Adipocyte (in vitro differentiated cells): ENCODE results near the gene FAM89A.
A peak's percentile ranks its signal among the peaks of the same experiment; 100 is the strongest.
"Not testable (repeated sequence)": the region's sequence is repeated elsewhere in the genome, so short reads cannot be mapped to it uniquely, and the experiment has no call there.

Experiments
- DNase-seq: peaks from one replicate; pipeline ENCODE4 v3.0.0-alpha.2; 2015; ENCODE audit warnings: low read depth
- H3K27me3 ChIP-seq: replicated peaks from 2 replicates; pipeline ENCODE4 v1.7.0; 2013; ENCODE audit warnings: mild to moderate bottlenecking, low read length, moderate library complexity; ENCODE audit not compliant: control insufficient read depth, insufficient read depth
- H3K36me3 ChIP-seq: 2 replicates; pipeline ENCODE4 v1.7.0; 2013; ENCODE audit warnings: low read length, mild to moderate bottlenecking, moderate library complexity; ENCODE audit not compliant: control insufficient read depth, insufficient read depth, severe bottlenecking
- H3K4me1 ChIP-seq: 2 replicates; pipeline ENCODE4 v1.7.0; 2013; ENCODE audit warnings: mild to moderate bottlenecking, low read length, moderate library complexity; ENCODE audit not compliant: control insufficient read depth, insufficient read depth
- H3K4me3 ChIP-seq: 2 replicates; pipeline ENCODE4 v1.7.0; 2013; ENCODE audit warnings: mild to moderate bottlenecking, low read length, moderate library complexity
- H3K9ac ChIP-seq: 2 replicates; pipeline ENCODE4 v1.7.0; 2013; ENCODE audit warnings: mild to moderate bottlenecking, low read length, moderate library complexity
- H3K9me3 ChIP-seq: 2 replicates; pipeline ENCODE4 v1.7.0; 2013; ENCODE audit warnings: mild to moderate bottlenecking, low read length, moderate library complexity; ENCODE audit not compliant: control insufficient read depth

FAM89A gene

DNA sequence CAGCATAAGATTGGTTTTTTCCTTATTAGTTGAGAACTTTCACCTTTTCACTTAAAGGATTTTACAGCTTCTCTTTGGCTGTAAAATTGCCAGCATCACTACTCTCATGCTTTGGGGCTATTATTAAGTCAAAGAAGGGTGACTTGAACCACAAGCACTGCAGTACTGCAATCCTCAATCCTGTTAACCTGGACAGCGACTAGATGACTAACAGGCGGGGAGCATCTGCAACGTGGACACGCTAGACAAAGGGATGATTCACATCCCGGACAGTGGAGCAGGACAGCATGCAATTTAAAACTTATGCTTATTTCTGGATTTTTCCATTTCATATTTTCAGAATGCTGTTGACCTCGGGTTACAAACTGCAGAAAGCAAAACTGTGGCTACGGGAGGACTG is 53.1 kb downstream of the FAM89A start:
- no peak for DNase-seq
- no peaks in the 10 kb centered on the region for H3K27me3 ChIP-seq
- H3K9me3 ChIP-seq = no peaks in the 10 kb centered on the region
- H3K36me3 ChIP-seq = peaks cover 32% of the 10 kb centered on the region
- H3K4me3 ChIP-seq = no peak overlapping the region
- peaks cover 12% of the 10 kb centered on the region for H3K4me1 ChIP-seq
- no peak overlapping the region for H3K9ac ChIP-seq

DNA sequence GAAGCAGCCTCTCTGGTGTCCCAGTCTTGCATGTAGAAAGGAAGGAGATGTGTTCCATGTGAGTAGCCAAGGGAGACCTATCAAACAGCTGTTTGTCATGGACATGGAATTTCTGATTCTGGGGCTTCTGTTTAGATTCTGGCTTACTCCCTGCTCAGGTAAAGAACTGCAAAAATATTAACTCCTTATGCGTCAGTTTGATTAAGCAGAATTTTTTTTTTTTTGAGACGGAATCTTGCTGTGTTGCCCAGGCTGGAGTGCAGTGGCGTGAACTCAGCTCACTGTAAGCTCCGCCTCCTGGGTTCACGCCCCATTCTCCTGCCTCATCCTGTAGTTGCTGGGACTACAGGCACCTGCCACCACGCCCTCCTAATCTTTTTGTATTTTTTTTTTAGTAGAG is 54.3 kb downstream of the FAM89A start:
- peaks cover 25% of the 10 kb centered on the region for H3K36me3 ChIP-seq
- no peak for DNase-seq
- H3K4me1 ChIP-seq = peaks cover 8% of the 10 kb centered on the region
- no peaks in the 10 kb centered on the region for H3K9me3 ChIP-seq
- no peak overlapping the region for H3K4me3 ChIP-seq
- no peaks in the 10 kb centered on the region for H3K27me3 ChIP-seq
- no peak overlapping the region for H3K9ac ChIP-seq

DNA sequence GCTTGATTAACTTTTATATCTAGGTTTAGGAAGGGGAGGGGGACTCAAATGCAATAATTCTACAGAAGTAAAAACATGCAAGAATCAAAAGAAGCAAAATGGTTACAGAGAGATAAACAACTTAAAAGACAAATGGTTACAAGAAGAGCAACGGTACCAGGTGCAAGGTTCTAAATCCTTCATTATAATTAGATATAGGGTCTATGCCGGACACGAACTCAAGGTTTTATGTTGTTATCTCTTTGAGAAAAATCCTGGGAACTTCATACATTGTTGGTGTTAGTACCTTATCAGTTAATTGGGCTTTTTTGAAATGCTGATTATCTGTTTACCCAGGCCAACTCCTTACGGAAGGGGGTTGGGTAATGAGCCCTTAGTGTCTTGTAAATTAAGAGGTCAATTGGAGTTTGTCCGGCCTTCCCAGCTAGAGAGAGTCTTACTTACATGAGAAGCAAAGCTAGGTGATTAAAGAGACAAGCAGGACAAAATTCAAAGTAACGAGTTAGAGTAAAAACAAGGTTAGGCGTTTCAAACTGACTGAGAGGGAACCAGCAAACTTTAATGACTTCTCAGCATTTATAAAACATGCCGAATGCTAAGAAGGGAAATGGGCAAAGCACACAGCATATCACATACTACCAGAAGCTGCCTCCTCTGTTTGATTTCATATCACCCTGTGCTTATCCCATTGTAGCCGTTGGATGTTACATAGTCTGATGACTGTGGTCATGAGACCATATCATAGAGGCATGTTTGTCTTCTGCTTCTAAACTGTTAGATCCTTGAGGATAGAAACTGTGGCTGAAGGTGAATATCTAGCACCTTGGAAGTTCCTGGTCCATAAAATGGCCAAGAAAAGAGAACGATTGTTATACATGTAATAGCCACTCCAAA is 55.2 kb downstream of the FAM89A start:
- not testable (repeated sequence) for DNase-seq, H3K4me1 ChIP-seq, H3K4me3 ChIP-seq, H3K9ac ChIP-seq, H3K9me3 ChIP-seq, H3K27me3 ChIP-seq
- peaks cover 20% of the 10 kb centered on the region for H3K36me3 ChIP-seq

DNA sequence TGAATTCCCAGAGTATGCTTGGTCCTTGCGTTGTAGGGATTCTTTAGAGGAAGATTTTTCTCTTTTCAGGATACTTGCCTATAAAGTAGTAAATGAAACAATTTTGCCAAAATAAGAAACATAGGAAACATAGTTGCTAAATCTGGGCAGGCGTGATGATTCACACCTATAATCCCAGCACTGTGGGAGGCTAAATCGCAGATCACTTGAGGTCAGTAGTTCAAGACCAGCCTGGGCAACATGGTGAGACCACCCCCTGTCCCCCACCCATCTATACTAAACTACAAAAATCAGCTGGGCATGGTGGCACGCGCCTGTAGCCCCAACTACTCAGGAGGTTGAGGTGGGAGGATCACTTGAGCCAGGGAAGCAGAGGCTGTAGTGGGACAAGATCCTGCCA is 56.2 kb downstream of the FAM89A start:
- no peaks in the 10 kb centered on the region for H3K27me3 ChIP-seq
- peaks cover 11% of the 10 kb centered on the region for H3K36me3 ChIP-seq
- peaks cover 14% of the 10 kb centered on the region for H3K4me1 ChIP-seq
- no peak for DNase-seq
- H3K4me3 ChIP-seq = no peak overlapping the region
- H3K9ac ChIP-seq = no peak overlapping the region
- H3K9me3 ChIP-seq = no peaks in the 10 kb centered on the region

DNA sequence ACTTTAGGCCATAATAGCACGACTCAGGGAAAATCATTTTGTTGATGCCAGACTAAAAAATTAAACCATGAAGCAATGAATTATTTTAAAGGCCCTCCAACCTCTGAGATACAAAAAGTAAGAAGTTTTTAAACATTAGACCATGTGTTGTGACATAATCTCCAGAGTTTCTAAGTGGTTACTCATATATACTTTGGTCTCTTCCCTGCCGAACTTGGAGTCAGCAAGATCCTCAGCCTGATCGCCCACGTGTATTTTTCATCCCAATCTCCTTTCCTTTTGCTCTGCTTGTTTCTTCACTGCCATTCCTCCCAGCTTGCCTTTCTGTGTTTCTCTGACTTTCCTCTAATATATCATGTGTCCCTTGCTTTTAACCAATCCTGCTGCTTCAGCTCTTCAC is 57.4 kb downstream of the FAM89A start:
- peaks cover 15% of the 10 kb centered on the region for H3K4me1 ChIP-seq
- no peak overlapping the region for H3K9ac ChIP-seq
- no peaks in the 10 kb centered on the region for H3K27me3 ChIP-seq
- no peak overlapping the region for H3K4me3 ChIP-seq
- H3K36me3 ChIP-seq = peaks cover 11% of the 10 kb centered on the region
- DNase-seq = peak; percentile 42
- no peaks in the 10 kb centered on the region for H3K9me3 ChIP-seq

DNA sequence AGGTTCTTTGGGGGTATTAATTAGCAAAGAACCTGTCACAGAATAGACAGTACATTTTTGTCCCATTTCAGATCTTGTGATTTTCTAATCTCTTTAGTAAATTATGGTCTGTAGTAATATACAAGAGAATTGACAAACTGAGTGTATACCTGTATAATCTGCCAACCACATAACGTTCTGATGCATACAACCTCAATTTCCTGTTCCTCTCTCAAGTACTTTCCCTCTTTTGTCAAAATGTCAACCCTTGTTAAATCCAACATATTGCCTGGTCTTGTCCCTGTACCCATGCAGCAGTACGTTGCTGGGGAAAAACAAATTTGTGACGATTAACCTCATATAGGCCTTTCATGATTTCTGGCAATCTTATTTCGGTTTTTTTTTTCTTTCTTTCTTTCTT is 60.1 kb downstream of the FAM89A start:
- Histone ChIP-seq H3K9ac (peak overlapping the region; percentile 87), H3K9me3 (no peaks in the 10 kb centered on the region), H3K4me3 (peak overlapping the region; percentile 95), H3K36me3 (peaks cover 12% of the 10 kb centered on the region), H3K4me1 (peaks cover 19% of the 10 kb centered on the region), H3K27me3 (no peaks in the 10 kb centered on the region)
- DNase-seq = no peak

DNA sequence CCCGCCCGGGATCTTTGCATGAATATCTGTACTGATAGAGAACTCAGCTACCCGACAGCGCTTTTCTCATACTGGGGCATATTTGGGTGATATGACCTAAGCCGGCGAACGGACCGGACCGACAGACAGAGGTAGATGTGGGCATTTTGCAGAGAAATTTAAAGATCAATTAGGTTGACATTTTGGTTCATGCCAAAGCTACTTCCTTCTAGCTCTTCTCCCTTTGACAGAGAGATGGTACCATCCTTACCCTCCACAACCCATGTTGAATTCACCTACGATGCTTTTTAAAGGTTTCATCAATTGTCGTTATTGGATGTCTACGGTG is 60.7 kb downstream of the FAM89A start:
- Histone ChIP-seq H3K27me3 (no peaks in the 10 kb centered on the region), H3K36me3 (peaks cover 12% of the 10 kb centered on the region), H3K9me3 (no peaks in the 10 kb centered on the region), H3K9ac (peak overlapping the region; percentile 87), H3K4me1 (peaks cover 19% of the 10 kb centered on the region), H3K4me3 (peak overlapping the region; percentile 95)
- DNase-seq = no peak

DNA sequence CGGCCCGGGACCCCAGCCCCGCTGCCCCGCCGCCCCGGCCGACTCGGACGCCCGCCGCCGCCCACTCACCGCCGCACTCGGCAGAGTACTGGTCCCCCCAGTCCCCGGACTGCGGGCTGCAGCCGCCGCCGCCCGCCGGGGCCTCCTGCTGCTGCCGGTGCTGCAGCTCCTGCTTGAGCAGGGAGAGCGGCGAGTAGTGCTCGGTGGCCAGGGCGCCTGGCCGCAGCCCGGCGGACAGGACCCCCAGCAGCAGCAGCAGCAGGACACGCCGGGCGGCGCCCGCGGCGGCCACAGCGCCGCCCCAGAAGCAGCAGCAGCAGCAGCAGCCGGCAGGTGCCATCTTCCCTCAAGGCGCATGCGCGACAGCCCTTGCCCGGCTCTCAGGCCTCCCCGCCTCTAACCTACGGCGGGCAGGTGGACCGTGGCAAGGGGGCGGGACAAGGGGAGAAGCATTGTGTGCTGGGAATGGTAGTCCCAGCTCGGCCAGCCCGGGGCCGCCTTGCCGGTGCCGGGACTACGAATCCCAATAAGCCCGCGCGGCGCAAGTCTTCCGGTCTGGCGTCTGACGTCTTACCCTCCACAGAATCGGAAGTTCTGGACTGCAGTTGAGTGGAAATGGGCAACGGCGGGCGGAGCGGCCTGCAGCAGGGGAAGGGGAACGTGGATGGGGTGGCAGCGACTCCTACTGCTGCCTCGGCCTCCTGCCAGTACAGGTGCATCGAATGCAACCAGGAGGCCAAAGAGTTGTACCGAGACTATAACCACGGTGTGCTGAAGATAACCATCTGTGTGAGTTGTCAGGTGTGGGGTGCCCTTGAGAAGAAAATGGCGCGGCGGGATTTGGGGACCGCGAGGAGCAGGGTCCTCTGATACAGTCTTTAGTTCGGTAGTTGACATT is 61.3 kb downstream of the FAM89A start, which contains the start of the genes ARV1 and TTC13:
ARV1 (plus strand) TSS at position 604 of the 898 bp plus-strand sequence; CDS start at position 616, 12 bp downstream.
TTC13 (minus strand) TSS at position 371 of the 898 bp plus-strand sequence; CDS start at position 340, 31 bp downstream.
- H3K4me3 ChIP-seq = peak within 1 kb of the TSS; percentile 95
- H3K27me3 ChIP-seq = no peaks in the 10 kb centered on the region
- H3K36me3 ChIP-seq = peaks cover 12% of the 10 kb centered on the region
- no peaks in the 10 kb centered on the region for H3K9me3 ChIP-seq
- peak; percentile 99 for DNase-seq
- H3K4me1 ChIP-seq = peaks cover 19% of the 10 kb centered on the region
- H3K9ac ChIP-seq = peak within 1 kb of the TSS; percentile 87

DNA sequence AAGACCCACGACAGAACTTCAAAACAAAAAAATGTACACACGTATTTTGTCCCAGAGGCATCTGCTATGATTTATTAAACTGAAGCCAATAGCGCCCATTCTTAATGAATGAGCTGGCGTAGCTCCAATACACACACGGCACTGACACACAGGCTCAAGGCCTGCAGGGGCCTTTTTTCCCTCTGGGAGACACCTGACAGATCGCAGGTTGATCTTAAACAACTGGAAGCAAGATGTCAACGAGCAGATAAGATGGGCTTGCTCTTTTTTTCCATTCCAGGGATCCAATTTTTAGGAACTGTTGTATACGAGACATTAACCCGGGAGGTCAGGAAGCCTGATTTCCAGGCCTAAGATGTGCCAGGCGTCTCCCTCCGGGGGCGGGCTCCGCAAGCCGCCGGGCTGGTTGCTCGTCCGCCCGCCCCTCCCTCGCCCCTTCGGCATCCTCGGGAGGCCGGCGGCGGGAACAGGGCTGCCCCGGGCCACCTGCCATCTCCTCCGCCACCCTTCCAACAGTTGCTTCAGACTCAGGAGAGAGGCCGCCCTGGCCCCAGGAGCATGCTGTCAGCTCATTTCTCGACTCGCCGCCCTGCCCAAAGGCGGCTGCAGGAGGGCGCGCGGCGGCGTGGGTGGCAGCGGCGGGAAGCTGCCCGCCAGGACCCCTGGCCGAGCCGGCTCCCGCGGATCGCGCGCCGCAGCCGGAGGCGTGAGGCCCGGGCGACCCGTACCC is 62.1 kb downstream of the FAM89A start:
- peak overlapping the region; percentile 95 for H3K4me3 ChIP-seq
- peaks cover 18% of the 10 kb centered on the region for H3K4me1 ChIP-seq
- H3K9ac ChIP-seq = peak overlapping the region; percentile 87
- no peaks in the 10 kb centered on the region for H3K27me3 ChIP-seq
- peak; percentile 66 for DNase-seq
- H3K36me3 ChIP-seq = peaks cover 12% of the 10 kb centered on the region
- no peaks in the 10 kb centered on the region for H3K9me3 ChIP-seq

DNA sequence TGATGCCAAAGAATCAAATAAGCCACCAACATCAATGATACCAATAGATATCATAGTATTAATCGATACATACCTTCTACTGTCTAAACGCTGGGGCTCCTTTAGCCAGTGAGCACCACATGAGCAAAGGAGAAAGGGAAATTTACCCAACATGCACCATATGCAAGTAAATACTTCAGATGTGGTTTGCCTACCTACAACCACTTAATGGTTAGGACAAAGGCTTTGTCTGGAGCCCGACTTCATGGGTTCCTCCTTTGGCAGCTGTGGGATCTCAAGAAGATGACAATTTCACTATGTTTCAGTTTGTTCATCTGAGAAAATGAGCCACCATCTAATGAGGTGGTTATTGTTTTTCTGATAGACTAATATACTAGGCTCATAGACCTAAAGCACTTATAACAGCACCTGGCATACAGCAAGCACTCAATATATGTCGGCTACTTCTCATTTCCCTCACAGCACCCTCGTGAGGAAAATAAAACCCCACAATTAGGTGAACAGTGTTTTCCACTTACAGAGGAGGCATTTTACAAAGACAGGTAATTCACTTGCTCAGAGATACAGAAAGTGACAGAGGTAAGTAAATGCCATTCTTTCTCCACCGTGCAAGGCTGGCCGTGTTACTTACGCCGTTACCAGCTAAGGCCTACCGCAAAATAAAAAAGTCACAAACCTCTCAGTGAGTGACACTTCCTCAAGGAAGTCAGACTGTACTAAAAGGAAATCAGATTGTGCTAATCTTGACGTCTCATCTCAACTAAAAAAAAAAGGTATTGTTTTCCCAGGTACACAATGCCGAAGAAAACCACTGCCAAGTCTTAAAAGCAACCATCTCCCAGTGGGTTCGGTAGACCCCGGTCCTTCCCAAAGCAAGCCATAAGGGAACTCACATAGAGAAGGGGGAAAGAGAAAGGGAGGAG is 63.0 kb downstream of the FAM89A start:
- peaks cover 11% of the 10 kb centered on the region for H3K4me1 ChIP-seq
- H3K36me3 ChIP-seq = peaks cover 12% of the 10 kb centered on the region
- H3K9me3 ChIP-seq = no peaks in the 10 kb centered on the region
- no peak for DNase-seq
- no peaks in the 10 kb centered on the region for H3K27me3 ChIP-seq
- peak overlapping the region; percentile 87 for H3K9ac ChIP-seq
- H3K4me3 ChIP-seq = peak overlapping the region; percentile 95
